Rectal smooth muscle tissue (tissue), 1 donor: ENCODE results near the gene DCLK1.

ENCODE experiments used
- H3K27ac ChIP-seq: one replicate; pipeline ENCODE4 v1.7.0; 2013; ENCODE audit warnings: low read depth, low read length, inconsistent platforms
- H3K27me3 ChIP-seq: one replicate; pipeline ENCODE4 v1.7.0; 2013; ENCODE audit warnings: low read length; ENCODE audit not compliant: control insufficient read depth, insufficient read depth
- H3K36me3 ChIP-seq: one replicate; pipeline ENCODE4 v1.7.0; 2013; ENCODE audit warnings: low read length; ENCODE audit not compliant: control insufficient read depth, insufficient read depth
- H3K4me1 ChIP-seq: one replicate; pipeline ENCODE4 v1.7.0; 2013; ENCODE audit warnings: low read length; ENCODE audit not compliant: control insufficient read depth, insufficient read depth
- H3K4me3 ChIP-seq: one replicate; pipeline ENCODE4 v1.7.0; 2013; ENCODE audit warnings: low read length
- H3K9ac ChIP-seq: one replicate; pipeline ENCODE4 v1.7.0; 2013; ENCODE audit warnings: low read length

DCLK1 gene

GRCh38 chr13:36057041-36057440, 74.1 kb downstream of the DCLK1 start:
- Histone ChIP-seq H3K9ac (no peak overlapping the region), H3K27ac (no peak overlapping the region), H3K4me3 (no peak overlapping the region), H3K36me3 (no peaks in the 10 kb centered on the region), H3K27me3 (no peaks in the 10 kb centered on the region), H3K4me1 (no peaks in the 10 kb centered on the region)

- no peak overlapping the region for H3K27ac ChIP-seq
- H3K36me3 ChIP-seq = no peaks in the 10 kb centered on the region
- H3K27me3 ChIP-seq = no peaks in the 10 kb centered on the region
- no peak overlapping the region for H3K9ac ChIP-seq
- H3K4me1 ChIP-seq = no peaks in the 10 kb centered on the region
- no peak overlapping the region for H3K4me3 ChIP-seq
These were observed 75.8 kb downstream of the DCLK1 start for GRCh38 chr13:36055366-36055765.

DNA sequence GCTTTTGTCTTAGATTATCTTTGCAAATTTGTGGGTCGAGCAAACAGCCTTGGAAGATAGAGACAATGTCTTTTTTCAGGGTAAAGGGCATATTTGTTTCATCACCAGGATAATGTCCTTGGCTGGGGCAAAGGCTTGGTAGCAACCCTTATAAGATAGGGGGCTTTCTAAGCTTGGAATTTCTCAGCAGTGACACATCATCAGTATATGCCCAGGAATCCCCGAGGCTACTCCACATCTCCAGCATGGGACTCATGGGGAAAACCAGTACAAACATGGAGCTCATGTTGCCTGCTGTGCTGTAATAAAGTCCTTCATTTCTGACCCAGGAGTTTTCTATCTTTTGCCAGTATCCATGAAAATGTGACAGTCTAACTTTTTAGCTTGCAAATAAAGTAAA, 77.1 kb downstream of the DCLK1 start:
- no peaks in the 10 kb centered on the region for H3K4me1 ChIP-seq
- H3K27ac ChIP-seq = no peak overlapping the region
- H3K9ac ChIP-seq = no peak overlapping the region
- no peaks in the 10 kb centered on the region for H3K36me3 ChIP-seq
- H3K27me3 ChIP-seq = no peaks in the 10 kb centered on the region
- no peak overlapping the region for H3K4me3 ChIP-seq

DNA sequence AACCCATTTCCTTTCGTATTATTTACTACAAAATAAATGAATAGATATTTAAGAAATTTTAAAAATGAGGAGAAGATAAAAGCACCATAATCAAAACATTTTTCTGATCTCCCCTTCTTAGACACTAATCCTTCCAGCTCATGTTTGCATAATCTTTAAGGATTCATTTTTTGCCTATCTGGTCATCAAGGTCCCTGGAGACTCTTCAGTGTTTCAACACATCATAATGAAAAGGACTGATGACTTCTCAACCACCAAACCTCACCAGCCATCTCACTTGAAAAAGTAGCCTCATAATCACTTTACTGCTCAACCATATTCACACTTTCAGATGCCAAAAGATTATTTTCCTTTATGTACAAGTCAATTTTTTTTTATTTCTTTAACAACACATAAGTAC, 80.1 kb downstream of the DCLK1 start:
- no peak overlapping the region for H3K4me3 ChIP-seq
- no peak overlapping the region for H3K27ac ChIP-seq
- no peaks in the 10 kb centered on the region for H3K36me3 ChIP-seq
- no peaks in the 10 kb centered on the region for H3K4me1 ChIP-seq
- H3K27me3 ChIP-seq = no peaks in the 10 kb centered on the region
- H3K9ac ChIP-seq = no peak overlapping the region

DNA sequence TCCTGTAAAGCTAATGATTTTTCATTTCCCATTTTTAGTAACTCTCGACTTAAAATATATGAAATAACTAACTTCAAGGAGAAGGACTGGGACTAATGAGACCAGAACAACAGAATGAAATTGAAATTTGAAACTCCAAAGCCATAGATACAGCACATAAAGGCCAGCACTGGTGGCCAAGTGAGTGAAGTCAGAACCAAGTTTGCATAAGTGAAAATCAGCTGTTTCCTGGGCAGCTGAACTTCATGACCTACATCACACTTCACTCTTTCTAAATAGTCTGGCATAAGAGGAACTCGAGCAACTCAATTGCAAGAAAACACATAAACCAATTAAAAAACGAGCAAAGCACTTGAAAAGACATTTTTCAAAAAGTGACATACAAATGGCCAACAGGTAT, 84.5 kb downstream of the DCLK1 start:
- H3K27me3 ChIP-seq = no peaks in the 10 kb centered on the region
- no peak overlapping the region for H3K4me3 ChIP-seq
- H3K4me1 ChIP-seq = no peaks in the 10 kb centered on the region
- H3K36me3 ChIP-seq = no peaks in the 10 kb centered on the region
- H3K9ac ChIP-seq = no peak overlapping the region
- no peak overlapping the region for H3K27ac ChIP-seq

- H3K27ac ChIP-seq = no peak overlapping the region
These were observed 92.2 kb downstream of the DCLK1 start for GRCh38 chr13:36038785-36039555.

GRCh38 chr13:36033035-36033434, 98.1 kb downstream of the DCLK1 start:
- Histone ChIP-seq H3K27ac (no peak overlapping the region), H3K27me3 (no peaks in the 10 kb centered on the region), H3K4me3 (no peak overlapping the region), H3K36me3 (no peaks in the 10 kb centered on the region), H3K9ac (no peak overlapping the region), H3K4me1 (no peaks in the 10 kb centered on the region)

More at GRCh38 chr13:36038785-36039555, 92.2 kb downstream of the DCLK1 start:
- H3K9ac ChIP-seq = no peak overlapping the region
- H3K4me1 ChIP-seq = no peaks in the 10 kb centered on the region
- H3K4me3 ChIP-seq = no peak overlapping the region
- H3K36me3 ChIP-seq = no peaks in the 10 kb centered on the region
- no peaks in the 10 kb centered on the region for H3K27me3 ChIP-seq

- H3K27me3 ChIP-seq = no peaks in the 10 kb centered on the region
- no peaks in the 10 kb centered on the region for H3K36me3 ChIP-seq
- H3K27ac ChIP-seq = no peak overlapping the region
- no peaks in the 10 kb centered on the region for H3K4me1 ChIP-seq
- no peak overlapping the region for H3K4me3 ChIP-seq
- H3K9ac ChIP-seq = no peak overlapping the region
These were observed 99.7 kb downstream of the DCLK1 start for GRCh38 chr13:36031490-36031889.

DNA sequence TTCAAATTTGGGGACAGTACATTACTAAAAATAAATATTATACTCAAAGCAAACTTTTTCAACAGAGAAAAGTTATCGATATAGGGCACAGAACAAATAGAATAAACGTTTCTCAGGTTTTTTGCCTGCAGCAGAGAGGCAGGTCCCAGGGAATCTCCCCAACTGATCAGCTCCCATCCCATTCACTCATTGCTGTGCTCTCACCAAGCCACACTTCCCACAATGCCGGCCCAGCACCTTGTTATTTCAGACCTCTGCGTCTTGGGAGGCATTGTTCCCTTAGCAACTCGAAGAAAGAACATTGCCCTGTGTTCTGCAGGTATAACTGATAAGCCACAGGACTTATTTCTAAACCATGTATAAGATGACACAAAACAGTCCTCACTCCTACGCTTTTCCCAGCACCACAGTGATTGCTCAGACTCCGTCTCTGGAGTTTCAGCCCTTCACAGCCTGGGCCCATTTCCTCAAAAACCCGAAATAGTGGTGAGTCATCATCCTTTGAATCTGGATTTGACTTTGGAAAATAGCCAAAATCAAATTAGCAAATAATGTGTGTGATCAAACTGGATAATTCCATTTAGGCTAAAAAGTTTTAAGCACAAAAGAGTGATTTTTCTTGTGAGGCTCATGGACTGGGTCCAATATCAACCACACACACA, 100.4 kb downstream of the DCLK1 start:
- Histone ChIP-seq H3K27me3 (no peaks in the 10 kb centered on the region), H3K9ac (no peak overlapping the region), H3K36me3 (no peaks in the 10 kb centered on the region), H3K27ac (no peak overlapping the region), H3K4me3 (no peak overlapping the region), H3K4me1 (no peaks in the 10 kb centered on the region)

DNA sequence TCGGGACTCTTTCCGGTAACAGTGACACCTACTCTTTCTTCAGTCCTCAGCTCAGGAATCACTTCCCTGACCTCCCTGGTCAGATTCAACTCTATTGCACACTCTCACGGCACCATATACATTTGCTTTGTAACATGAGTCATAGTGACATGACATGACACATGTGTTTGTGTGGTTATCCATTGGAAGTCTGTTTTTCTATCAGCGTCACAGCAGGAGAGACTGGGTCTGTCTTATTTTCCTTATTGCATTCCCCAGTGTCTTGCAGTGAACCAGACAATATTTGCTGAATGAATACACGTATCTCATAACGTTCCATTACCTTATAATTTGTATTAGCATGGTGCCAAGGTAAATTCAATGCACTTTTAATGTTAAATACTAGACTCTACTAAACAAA, 102.0 kb downstream of the DCLK1 start:
- no peaks in the 10 kb centered on the region for H3K36me3 ChIP-seq
- H3K9ac ChIP-seq = no peak overlapping the region
- H3K27ac ChIP-seq = no peak overlapping the region
- no peaks in the 10 kb centered on the region for H3K27me3 ChIP-seq
- H3K4me3 ChIP-seq = no peak overlapping the region
- no peaks in the 10 kb centered on the region for H3K4me1 ChIP-seq

GRCh38 chr13:36028359-36029025, 102.7 kb downstream of the DCLK1 start:
- Histone ChIP-seq H3K4me3 (no peak overlapping the region), H3K27me3 (no peaks in the 10 kb centered on the region), H3K27ac (no peak overlapping the region), H3K9ac (no peak overlapping the region), H3K4me1 (no peaks in the 10 kb centered on the region), H3K36me3 (no peaks in the 10 kb centered on the region)

DNA sequence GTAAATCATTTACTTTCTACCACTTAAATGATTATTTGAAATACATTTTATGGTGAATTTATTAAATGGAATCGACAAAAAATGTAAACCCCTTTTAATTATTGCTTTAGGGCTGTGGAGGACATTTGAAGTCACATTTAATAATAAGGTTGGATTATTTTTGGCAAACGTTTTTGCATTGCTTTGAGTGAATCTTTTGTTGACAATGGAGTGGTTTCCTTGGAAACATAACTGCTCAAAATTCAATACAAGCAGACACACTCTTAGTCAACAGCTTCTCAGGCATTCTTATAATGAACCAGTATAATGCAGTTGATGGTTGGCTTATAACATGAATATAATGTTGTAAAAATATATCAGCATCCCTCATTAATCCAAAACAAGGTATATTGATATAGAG, 104.7 kb downstream of the DCLK1 start:
- H3K9ac ChIP-seq = no peak overlapping the region
- no peak overlapping the region for H3K27ac ChIP-seq
- no peaks in the 10 kb centered on the region for H3K36me3 ChIP-seq
- H3K27me3 ChIP-seq = no peaks in the 10 kb centered on the region
- H3K4me1 ChIP-seq = no peaks in the 10 kb centered on the region
- no peak overlapping the region for H3K4me3 ChIP-seq
